GM12873 (cell line): ENCODE data around the gene IRF9.

Source experiments
- TF ChIP-seq, protein P1 (sequence below): IDR thresholded peaks from 2 replicates; pipeline ENCODE4 v1.5.1; 2012; ENCODE audit warnings: low read depth, mild to moderate bottlenecking, moderate library complexity, low read length, control low read depth; ENCODE audit not compliant: insufficient read depth; ENCODE audit errors: missing control alignments

Gene IRF9

DNA sequence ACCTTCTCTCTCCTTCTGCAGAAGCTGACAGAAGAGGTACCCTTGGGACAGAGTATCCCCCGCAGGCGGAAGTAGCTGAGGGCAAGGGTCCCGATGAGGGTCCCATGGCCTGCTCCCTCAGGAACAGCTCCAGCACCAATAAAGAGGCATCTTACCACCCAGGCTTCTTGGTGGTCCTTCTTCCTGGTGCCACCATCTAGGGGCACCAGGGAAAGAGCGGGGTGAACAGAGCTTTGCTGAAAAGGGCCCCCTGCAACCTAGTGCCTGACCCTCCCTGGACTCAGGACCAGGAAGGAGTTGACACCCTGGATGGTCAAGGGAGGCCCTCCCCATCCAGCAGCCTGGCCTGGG, 591 bp upstream of the IRF9 start:
- TF ChIP-seq, protein P1, sequence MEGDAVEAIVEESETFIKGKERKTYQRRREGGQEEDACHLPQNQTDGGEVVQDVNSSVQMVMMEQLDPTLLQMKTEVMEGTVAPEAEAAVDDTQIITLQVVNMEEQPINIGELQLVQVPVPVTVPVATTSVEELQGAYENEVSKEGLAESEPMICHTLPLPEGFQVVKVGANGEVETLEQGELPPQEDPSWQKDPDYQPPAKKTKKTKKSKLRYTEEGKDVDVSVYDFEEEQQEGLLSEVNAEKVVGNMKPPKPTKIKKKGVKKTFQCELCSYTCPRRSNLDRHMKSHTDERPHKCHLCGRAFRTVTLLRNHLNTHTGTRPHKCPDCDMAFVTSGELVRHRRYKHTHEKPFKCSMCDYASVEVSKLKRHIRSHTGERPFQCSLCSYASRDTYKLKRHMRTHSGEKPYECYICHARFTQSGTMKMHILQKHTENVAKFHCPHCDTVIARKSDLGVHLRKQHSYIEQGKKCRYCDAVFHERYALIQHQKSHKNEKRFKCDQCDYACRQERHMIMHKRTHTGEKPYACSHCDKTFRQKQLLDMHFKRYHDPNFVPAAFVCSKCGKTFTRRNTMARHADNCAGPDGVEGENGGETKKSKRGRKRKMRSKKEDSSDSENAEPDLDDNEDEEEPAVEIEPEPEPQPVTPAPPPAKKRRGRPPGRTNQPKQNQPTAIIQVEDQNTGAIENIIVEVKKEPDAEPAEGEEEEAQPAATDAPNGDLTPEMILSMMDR, result no peak

DNA sequence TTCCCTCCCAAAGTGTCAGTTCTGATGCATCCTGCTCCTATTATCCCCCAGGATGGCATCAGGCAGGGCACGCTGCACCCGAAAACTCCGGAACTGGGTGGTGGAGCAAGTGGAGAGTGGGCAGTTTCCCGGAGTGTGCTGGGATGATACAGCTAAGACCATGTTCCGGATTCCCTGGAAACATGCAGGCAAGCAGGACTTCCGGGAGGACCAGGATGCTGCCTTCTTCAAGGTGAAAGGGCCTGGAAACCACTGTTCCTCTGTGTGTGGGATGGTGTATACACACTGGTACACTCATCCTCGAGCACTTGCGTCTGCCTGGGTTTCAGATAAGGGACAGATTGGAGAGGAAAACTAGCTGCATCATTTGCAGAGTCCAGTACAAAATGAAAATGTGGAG, 1.0 kb downstream of the IRF9 start:
- TF ChIP-seq, protein P1, result no peak

DNA sequence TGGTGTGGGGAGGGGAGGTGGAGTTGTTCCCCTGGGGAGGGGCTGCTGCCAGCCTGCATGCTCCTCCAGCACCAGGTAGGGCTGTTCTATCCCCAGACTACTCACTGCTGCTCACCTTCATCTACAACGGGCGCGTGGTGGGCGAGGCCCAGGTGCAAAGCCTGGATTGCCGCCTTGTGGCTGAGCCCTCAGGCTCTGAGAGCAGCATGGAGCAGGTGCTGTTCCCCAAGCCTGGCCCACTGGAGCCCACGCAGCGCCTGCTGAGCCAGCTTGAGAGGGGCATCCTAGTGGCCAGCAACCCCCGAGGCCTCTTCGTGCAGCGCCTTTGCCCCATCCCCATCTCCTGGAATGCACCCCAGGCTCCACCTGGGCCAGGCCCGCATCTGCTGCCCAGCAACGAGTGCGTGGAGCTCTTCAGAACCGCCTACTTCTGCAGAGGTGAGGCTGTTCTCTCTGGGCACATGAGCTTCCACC, 3.5 kb downstream of the IRF9 start:
- TF ChIP-seq, protein P1, result no peak

DNA sequence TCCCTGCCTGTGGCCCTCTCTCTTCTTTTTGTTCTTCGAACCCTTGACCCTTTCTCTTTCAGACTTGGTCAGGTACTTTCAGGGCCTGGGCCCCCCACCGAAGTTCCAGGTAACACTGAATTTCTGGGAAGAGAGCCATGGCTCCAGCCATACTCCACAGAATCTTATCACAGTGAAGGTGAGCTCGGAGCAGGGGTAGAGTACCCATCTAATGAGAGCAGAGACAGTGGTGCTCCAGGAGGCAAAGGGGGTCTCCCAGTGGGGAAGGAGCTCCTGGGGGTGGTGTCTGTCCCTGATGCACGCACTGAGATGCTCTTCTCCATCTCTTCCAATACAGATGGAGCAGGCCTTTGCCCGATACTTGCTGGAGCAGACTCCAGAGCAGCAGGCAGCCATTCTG, 4.7 kb downstream of the IRF9 start:
- TF ChIP-seq, protein P1, result no peak

DNA sequence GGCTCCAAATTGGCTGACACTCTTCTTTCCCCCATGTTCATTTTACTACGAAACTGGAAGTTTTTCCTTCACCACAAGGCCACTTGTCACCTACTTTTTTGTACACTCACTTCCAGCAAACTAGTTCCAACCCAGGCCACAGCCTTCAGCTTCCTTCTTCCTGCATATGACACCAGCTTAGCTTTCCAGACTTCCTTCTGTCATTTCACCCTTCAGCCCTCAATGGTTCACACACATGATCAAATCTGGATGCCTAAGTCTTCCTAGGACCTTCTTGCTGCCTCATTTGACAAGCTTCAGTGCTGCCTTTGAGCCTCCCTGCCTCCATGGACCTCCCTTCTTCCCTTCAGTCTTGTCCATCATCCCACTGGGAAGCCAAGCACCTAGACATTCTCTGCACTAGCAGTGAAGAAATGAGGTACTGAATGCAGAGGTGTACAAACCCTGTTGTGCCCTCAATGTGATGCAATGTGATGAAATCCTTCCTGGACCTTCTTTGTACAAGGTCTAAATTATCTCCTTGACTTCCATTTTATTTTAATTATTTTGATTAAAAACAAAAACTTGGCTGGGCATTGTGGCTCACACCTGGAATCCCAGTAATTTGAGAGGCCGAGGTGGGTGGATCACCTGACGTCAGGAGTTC, 6.5 kb downstream of the IRF9 start:
- TF ChIP-seq, protein P1, result no peak

DNA sequence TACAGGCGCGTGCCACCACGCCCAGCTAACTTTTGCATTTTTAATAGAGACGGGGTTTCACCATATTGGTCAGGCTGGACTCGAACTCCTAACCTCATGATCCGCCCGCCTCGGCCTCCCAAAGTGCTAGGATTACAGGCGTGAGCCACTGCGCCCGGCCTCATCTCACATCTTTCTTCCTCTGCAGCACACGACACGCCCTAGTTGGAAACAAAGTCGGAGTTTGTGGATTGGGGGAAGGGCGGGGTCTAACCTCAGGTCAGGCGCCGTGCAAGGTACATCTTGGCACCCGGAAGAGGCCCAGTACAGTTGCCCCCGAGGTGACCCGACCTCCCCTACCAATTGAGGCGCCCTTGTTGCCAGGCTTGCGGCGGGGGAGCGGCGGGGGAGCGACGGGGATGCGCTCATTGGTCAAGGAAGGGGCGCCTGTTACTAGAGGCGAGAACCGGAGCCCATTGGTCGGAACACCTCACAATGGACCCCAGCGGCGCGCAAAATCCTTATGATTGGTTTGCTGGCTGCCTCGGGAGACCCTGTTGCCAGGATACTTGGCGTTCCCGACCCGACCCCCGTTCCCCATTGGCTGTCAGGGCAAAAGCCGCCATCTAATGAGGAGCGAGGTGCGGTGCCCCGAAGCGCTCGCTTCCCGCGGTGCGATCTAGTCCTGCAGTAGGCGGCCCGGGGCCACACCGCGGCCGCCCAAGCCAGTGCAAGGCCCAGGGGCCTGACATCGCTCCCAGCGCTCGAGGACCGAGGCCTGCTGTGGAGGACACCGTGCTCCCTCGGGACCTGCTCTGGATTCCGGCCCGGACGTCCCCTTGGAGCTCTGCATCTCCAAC, 10.6 kb downstream of the IRF9 start, which contains the start of gene REC8:
REC8 (plus strand) TSS at position 659 of the 839 bp plus-strand sequence. CDS start 473 bp downstream, outside the sequence.
- TF ChIP-seq, protein P1, result peak; percentile 2

DNA sequence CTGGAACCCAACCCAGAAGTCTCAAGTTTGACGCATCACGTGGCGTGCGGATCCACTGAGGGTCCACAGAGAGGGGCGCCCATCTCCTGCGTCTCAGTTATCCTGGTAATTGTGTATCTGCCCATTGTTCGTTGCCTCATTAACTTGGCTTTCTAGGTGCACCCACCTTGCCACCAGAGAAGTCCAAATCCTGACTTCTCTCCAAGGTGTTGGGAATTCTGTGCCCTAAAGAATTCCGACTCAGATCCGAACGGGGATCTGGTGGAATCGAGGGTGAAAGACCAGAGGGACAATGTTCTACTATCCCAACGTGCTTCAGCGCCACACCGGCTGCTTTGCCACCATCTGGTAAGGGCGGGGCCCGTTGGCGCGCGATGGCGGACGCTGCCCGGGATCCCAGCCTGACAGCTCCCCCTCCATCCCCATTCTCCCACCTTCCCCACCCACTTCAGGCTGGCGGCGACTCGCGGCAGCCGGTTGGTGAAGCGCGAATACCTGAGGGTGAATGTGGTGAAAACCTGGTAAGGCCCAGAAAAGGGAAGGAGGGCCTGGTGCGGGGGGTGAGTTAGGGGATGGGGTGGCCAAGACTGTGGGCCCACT, 11.3 kb downstream of the IRF9 start:
- TF ChIP-seq, protein P1, result no peak
